Activated B cell treated with CpG ODN at 0.5 μM for 24 hours (primary cell): ENCODE measurements around the gene CFP. TPM values are rescaled to one million over a fixed set of nuclear protein-coding genes. Genes with fewer than 3 reads are reported as not detected.
"Not testable (repeated sequence)": the region's sequence is repeated elsewhere in the genome, so short reads cannot be mapped to it uniquely, and the experiment has no call there.

ENCODE experiments used
- ATAC-seq: fragments of 200-7000 bp; cut with Tn5 transposase; one replicate; pipeline ENCODE4 v1.10.0; 2021; ENCODE audit warnings: low read depth, mild to moderate bottlenecking, moderate library complexity
- CTCF ChIA-PET: fragments of 350-600 bp; sonication (Branson Sonifier 250); formaldehyde crosslinking; loops from one replicate; lab custom pipeline; 2021; ENCODE audit warnings: antibody characterized with exemption; lab: Charles Lee
- POLR2A ChIA-PET: fragments of 350-600 bp; sonication (Branson Sonifier 250); formaldehyde crosslinking; loops from one replicate; lab custom pipeline; 2021; ENCODE audit warnings: antibody characterized with exemption; lab: Charles Lee
- DNase-seq: peaks from one replicate; pipeline ENCODE4 v3.0.0; 2022
- H3K27ac Mint-ChIP-seq: one replicate; pipeline ENCODE4 v1.8.0; 2020; ENCODE audit warnings: mixed read lengths
- H3K27me3 Mint-ChIP-seq: one replicate; pipeline ENCODE4 v1.8.0; 2021; ENCODE audit warnings: mixed read lengths
- H3K36me3 Mint-ChIP-seq: one replicate; pipeline ENCODE4 v1.8.0; 2021; ENCODE audit warnings: low read depth, mixed read lengths
- H3K4me1 Mint-ChIP-seq: one replicate; pipeline ENCODE4 v1.8.0; 2021; ENCODE audit warnings: mixed read lengths
- H3K4me3 Mint-ChIP-seq: one replicate; pipeline ENCODE4 v1.8.0; 2020; ENCODE audit warnings: mild to moderate bottlenecking, mixed read lengths
- H3K9me3 Mint-ChIP-seq: one replicate; pipeline ENCODE4 v1.8.0; 2020; ENCODE audit warnings: mixed read lengths
- CTCF ChIP-seq: fragments of 200-600 bp; IDR thresholded peaks from one replicate; pipeline ENCODE4 v1.8.0; 2022; ENCODE audit warnings: antibody characterized with exemption, mild to moderate bottlenecking
- intact Hi-C: fragments of 100-400 bp; cut with micrococcal nuclease; formaldehyde crosslinking; loops from one replicate; pipeline ENCODE4 v1.15.1; 2024
- total RNA-seq: library from RNA; stranded (reverse); gene quantifications from 2 replicates; pipeline ENCODE4 v1.2.3, GENCODE V29; 2022

Gene CFP
- total RNA-seq, 1 donor from 2014 or later = 0.91 TPM

DNA sequence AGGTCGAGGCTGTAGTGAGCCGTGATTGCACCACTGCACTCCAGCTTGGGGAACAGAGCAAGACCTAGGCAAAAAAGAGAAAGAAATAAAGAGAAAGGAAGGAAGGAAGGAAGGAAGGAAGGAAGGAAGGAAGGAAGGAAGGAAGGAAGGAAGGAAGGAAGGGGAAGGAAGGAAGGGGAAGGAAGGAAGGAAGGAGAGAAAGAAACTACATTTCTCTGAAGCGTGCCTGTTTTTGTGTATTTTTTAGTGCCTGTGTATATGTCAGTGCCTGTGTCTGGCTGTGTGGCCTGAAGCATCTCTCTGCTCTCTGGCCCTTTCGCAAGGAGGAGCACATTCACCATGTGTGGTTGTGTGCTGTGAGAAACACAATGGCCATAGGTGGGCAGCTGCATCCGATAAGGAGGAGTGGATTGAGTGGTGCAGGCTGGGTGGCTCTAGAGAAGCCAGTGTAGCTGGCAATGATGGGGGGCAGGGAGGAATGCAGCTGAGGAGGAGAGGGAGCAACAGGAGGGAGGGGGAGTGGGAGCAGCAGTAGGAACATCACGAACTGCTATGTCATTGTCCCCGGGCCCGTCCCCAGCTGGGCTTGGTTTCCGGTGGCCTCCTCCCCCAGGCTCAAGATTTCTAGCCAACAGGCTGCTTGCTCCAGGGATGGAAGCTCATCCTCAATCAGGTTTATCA is 21.5 kb downstream of the CFP start:
- ATAC-seq (no peak), DNase-seq (no peak)
- intact Hi-C loops = no loop called here
- H3K4me3 Mint-ChIP-seq = no peak overlapping the region
- no peaks in the 10 kb centered on the region for H3K36me3 Mint-ChIP-seq
- no peaks in the 10 kb centered on the region for H3K4me1 Mint-ChIP-seq
- CTCF ChIA-PET = no interaction called here
- no peaks in the 10 kb centered on the region for H3K9me3 Mint-ChIP-seq
- no peaks in the 10 kb centered on the region for H3K27me3 Mint-ChIP-seq
- TF ChIP-seq CTCF = no peak
- POLR2A ChIA-PET = interaction anchor here (0.6 kb wide), 1 partner anchor 165 kb away, joined by 4 read pairs; no protein-coding TSS in a partner anchor
- H3K27ac Mint-ChIP-seq = no peak overlapping the region

- Mint-ChIP-seq H3K27me3 (no peaks in the 10 kb centered on the region), H3K27ac (no peak overlapping the region), H3K36me3 (no peaks in the 10 kb centered on the region), H3K9me3 (no peaks in the 10 kb centered on the region), H3K4me3 (no peak overlapping the region), H3K4me1 (no peaks in the 10 kb centered on the region)
- TF ChIP-seq CTCF = no peak
- ChIA-PET CTCF (no interaction called here), POLR2A (no interaction called here)
- ATAC-seq (no peak), DNase-seq (no peak)
- intact Hi-C loops = no loop called here
Observed at GRCh38 chrX:47607091-47607490, 22.6 kb downstream of the CFP start.

DNA sequence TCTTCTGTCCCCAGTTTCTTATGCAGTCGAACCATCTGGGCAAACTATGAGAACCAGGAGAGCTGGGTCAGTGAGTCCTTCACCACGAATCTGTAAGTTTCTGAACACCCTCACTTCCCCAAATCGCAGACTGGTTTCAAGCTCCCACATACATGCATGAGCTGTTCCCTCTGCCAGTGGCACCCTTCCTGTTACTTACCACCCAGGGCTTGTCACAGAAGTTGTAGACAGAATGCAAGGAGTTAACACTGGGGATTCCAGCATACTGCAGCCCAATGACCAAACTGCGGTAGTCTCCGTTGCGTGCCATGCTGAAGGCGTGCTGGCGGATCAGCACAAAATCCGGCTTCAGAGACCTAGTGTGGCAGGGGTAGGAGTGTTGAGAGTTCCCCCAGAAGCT is 24.7 kb downstream of the CFP start:
- CTCF ChIA-PET = no interaction called here

DNA sequence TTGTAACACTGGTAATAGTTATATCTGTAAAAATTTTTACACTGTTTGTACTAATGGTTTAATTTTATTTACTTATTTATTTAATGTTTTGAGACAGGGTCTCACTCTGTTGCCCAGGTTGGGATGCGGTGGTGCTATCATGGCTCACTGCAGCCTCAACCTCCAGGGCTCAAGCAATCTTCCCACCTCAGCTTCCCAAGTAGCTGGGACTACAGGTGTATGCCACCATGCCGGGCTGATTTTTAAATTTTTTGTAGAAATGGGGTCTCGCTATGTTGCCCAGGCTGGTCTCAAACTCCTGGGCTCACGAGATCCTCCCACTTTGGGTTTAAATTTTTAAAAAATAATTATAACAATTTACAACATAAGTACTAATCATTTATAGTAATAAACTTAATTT is 26.6 kb downstream of the CFP start:
- H3K9me3 Mint-ChIP-seq, H3K27ac Mint-ChIP-seq, H3K4me1 Mint-ChIP-seq, CTCF ChIA-PET, intact Hi-C loops, ATAC-seq, DNase-seq, H3K27me3 Mint-ChIP-seq, H3K4me3 Mint-ChIP-seq, POLR2A ChIA-PET, H3K36me3 Mint-ChIP-seq: not testable (repeated sequence)

More for the DNA sequence above, 24.7 kb downstream of the CFP start:
- no peaks in the 10 kb centered on the region for H3K36me3 Mint-ChIP-seq
- POLR2A ChIA-PET = no interaction called here
- no peaks in the 10 kb centered on the region for H3K27me3 Mint-ChIP-seq
- ATAC-seq (no peak), DNase-seq (no peak)
- intact Hi-C loops = no loop called here
- no peak overlapping the region for H3K4me3 Mint-ChIP-seq
- no peaks in the 10 kb centered on the region for H3K9me3 Mint-ChIP-seq
- no peak overlapping the region for H3K27ac Mint-ChIP-seq
- H3K4me1 Mint-ChIP-seq = no peaks in the 10 kb centered on the region
- TF ChIP-seq CTCF = no peak

GRCh38 chrX:47597222-47597621 is 32.5 kb downstream of the CFP start:
- Mint-ChIP-seq H3K9me3 (peaks cover 4% of the 10 kb centered on the region), H3K4me3 (no peak overlapping the region), H3K27me3 (peaks cover 5% of the 10 kb centered on the region), H3K27ac (no peak overlapping the region), H3K36me3 (peaks cover 1% of the 10 kb centered on the region), H3K4me1 (no peaks in the 10 kb centered on the region)
- DNase-seq (no peak), ATAC-seq (no peak)
- intact Hi-C loops = no loop called here
- ChIA-PET POLR2A (no interaction called here), CTCF (no interaction called here)
- no peak for TF ChIP-seq CTCF

DNA sequence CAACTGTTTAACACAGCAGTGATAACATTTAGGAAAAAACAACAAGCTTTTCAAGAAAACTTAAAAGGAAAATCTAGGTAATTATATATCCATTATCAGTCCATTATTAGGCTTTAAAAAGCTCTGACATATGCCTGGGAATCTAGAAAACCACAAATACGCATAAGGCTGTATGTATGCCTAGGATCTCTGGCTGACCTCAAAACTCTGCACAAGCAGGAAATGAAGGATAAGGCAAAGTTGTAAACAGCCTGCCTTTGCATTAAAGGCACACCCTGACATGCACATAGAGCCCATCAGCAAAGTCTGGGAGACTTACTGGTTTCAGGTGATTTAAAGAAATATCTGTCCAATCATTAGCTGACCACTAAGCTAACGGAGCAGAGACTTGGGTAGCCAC is 33.5 kb downstream of the CFP start:
- peaks cover 1% of the 10 kb centered on the region for H3K36me3 Mint-ChIP-seq
- H3K4me3 Mint-ChIP-seq = no peak overlapping the region
- H3K27ac Mint-ChIP-seq = no peak overlapping the region
- CTCF ChIA-PET = no interaction called here
- intact Hi-C loops = no loop called here
- POLR2A ChIA-PET = no interaction called here
- no peaks in the 10 kb centered on the region for H3K4me1 Mint-ChIP-seq
- no peak for TF ChIP-seq CTCF
- H3K9me3 Mint-ChIP-seq = peaks cover 4% of the 10 kb centered on the region
- peaks cover 5% of the 10 kb centered on the region for H3K27me3 Mint-ChIP-seq
- ATAC-seq (no peak), DNase-seq (no peak)
